Kidney epithelial cell (primary cell): ENCODE data around the gene DYNC1LI2. TPM values are rescaled to one million over a fixed set of nuclear protein-coding genes. Genes with fewer than 3 reads are reported as not detected.

Source experiments
- DNase-seq: peaks from one replicate; pipeline ENCODE4 v3.0.0-alpha.2; 2010; ENCODE audit warnings: low read depth
- H3K27me3 ChIP-seq: 2 replicates; pipeline ENCODE4 v1.6.0; 2011; ENCODE audit warnings: low read length; ENCODE audit not compliant: control insufficient read depth, insufficient read depth
- H3K36me3 ChIP-seq: 2 replicates; pipeline ENCODE4 v1.5.1; 2011; ENCODE audit warnings: low read length; ENCODE audit not compliant: control insufficient read depth, insufficient read depth
- H3K4me3 ChIP-seq: 2 replicates; pipeline ENCODE4 v1.5.1; 2011; ENCODE audit warnings: low read depth, mild to moderate bottlenecking, control low read depth, low read length
- CTCF ChIP-seq: IDR thresholded peaks from 2 replicates; pipeline ENCODE4 v1.5.1; 2011; ENCODE audit warnings: mild to moderate bottlenecking, moderate library complexity, low read length, control low read depth, inconsistent platforms; ENCODE audit not compliant: insufficient read depth, poor library complexity, severe bottlenecking
- total RNA-seq: library from RNA; depleted of rRNA; stranded (reverse); fragments of >200 nt; gene quantifications from 2 replicates; pipeline ENCODE4 v1.2.3, GENCODE V29; 2015

Gene DYNC1LI2
- total RNA-seq, 1 donor from 2014 or later: 126 TPM

DNA sequence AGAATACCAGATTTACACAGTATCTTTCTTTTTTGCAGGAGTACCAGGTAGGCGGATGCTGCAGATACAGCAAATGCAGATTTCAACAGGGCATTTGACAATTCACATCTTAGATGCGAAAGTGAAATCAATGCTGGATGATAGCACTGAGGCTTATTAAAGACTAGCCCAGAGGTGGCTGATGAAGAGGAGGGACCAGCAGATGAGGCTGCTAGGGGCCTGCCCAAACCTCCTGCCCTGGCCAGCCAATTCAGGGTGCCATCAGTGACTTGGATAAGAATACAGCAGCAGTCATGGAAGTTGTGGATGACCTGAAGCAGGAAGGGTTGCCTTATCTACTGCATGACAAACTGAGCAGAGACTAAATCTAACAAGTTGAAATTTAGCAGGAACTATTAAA, 1.5 kb upstream of the DYNC1LI2 start:
- H3K4me3 ChIP-seq: no peak overlapping the region
- H3K27me3 ChIP-seq: no peaks in the 10 kb centered on the region
- DNase-seq: no peak
- no peaks in the 10 kb centered on the region for H3K36me3 ChIP-seq
- TF ChIP-seq CTCF: no peak

- no peak for DNase-seq
- TF ChIP-seq CTCF: no peak
- no peak overlapping the region for H3K4me3 ChIP-seq
These were observed 970 bp upstream of the DYNC1LI2 start for GRCh38 chr16:66752379-66752778.

DNA sequence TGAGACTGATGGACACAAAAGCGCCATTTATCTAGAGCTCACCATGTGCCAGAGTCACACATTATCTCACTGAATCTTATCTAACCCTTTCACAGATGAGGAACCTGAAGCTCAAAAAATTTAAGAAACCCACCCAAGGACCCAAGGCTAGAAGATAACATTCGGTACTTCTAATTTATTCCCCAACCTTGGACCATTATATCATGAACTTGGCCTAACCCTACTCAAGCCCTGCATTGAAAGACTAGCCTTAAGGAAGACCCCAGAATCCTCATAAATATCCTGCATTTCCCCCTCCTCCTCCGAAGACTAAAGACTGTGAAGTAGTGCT, 548 bp upstream of the DYNC1LI2 start:
- no peak for DNase-seq
- no peak for TF ChIP-seq CTCF
- Histone ChIP-seq H3K36me3 (no peaks in the 10 kb centered on the region), H3K27me3 (no peaks in the 10 kb centered on the region), H3K4me3 (no peak overlapping the region)

More at GRCh38 chr16:66752379-66752778, 970 bp upstream of the DYNC1LI2 start:
- Histone ChIP-seq H3K36me3 (no peaks in the 10 kb centered on the region), H3K27me3 (no peaks in the 10 kb centered on the region)

- TF ChIP-seq CTCF: no peak
- DNase-seq: no peak
- H3K4me3 ChIP-seq: peak overlapping the region; percentile 99
- H3K27me3 ChIP-seq: no peaks in the 10 kb centered on the region
- H3K36me3 ChIP-seq: no peaks in the 10 kb centered on the region
These were observed 431 bp downstream of the DYNC1LI2 start for GRCh38 chr16:66751053-66751302.

GRCh38 chr16:66750279-66751052, 943 bp downstream of the DYNC1LI2 start:
- no peaks in the 10 kb centered on the region for H3K36me3 ChIP-seq
- H3K27me3 ChIP-seq: no peaks in the 10 kb centered on the region
- no peak for DNase-seq
- TF ChIP-seq CTCF: no peak
- peak overlapping the region; percentile 99 for H3K4me3 ChIP-seq

DNA sequence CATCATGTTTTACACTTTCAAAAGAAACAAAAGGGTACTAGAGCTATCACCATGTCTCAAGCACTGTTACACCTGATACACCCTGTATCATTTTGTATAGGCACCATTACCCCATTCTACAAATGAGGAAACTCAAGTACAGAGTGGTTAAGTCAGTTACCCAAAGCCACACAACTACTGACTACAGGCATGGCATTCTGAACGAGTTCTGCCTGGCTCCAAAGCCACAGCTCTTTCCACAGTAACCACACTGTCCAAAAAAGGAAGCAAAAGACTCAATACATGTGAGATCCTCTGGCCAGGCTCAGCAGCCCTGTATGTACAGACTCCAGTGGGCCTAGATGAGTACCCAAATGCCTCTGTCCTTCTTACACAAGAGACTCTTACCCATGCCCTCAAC, 4.7 kb downstream of the DYNC1LI2 start:
- DNase-seq: no peak
- no peak overlapping the region for H3K4me3 ChIP-seq
- no peaks in the 10 kb centered on the region for H3K27me3 ChIP-seq
- H3K36me3 ChIP-seq: peaks cover 2% of the 10 kb centered on the region
- no peak for TF ChIP-seq CTCF
